Cerebellar nuclear complex (tissue), 1 donor: ENCODE measurements around the gene BMP3.

Experiments
- DNase-seq, 2 experiments: peaks; one replicate each; lab custom pipeline; 2025; lab: John Stamatoyannopoulos, UW

Gene BMP3

GRCh38 chr4:81042578-81043365, 12.3 kb downstream of the BMP3 start:
- DNase-seq, result no peak

- no peak for DNase-seq
Measured at GRCh38 chr4:81049330-81049729, 18.8 kb downstream of the BMP3 start.

- DNase-seq, result no peak
Measured at GRCh38 chr4:81049907-81050306, 19.4 kb downstream of the BMP3 start.

- DNase-seq, result no peak
Measured at GRCh38 chr4:81052119-81053068, 21.9 kb downstream of the BMP3 start.

GRCh38 chr4:81058621-81059020, 28.1 kb downstream of the BMP3 start:
- no peak for DNase-seq

GRCh38 chr4:81060587-81061343, 30.3 kb downstream of the BMP3 start:
- DNase-seq, result no peak

- DNase-seq, result no peak
Measured at GRCh38 chr4:81061344-81061730, 30.8 kb downstream of the BMP3 start.

- no peak for DNase-seq
Measured at GRCh38 chr4:81062001-81062400, 31.5 kb downstream of the BMP3 start.

- no peak for DNase-seq
Measured at GRCh38 chr4:81065446-81065845, 34.9 kb downstream of the BMP3 start.

- DNase-seq, result peak; percentile 1 to 6
Measured at GRCh38 chr4:81069706-81070331, 39.3 kb downstream of the BMP3 start.

GRCh38 chr4:81071013-81071412, 40.5 kb downstream of the BMP3 start:
- DNase-seq, result no peak

- DNase-seq, result no peak
Measured at GRCh38 chr4:81081156-81081555, 50.6 kb downstream of the BMP3 start.

- no peak for DNase-seq
Measured at GRCh38 chr4:81084029-81084428, 53.5 kb downstream of the BMP3 start.

GRCh38 chr4:81084634-81085033, 54.1 kb downstream of the BMP3 start:
- no peak for DNase-seq

- no peak for DNase-seq
Measured at GRCh38 chr4:81085291-81085690, 54.8 kb downstream of the BMP3 start.

GRCh38 chr4:81085979-81086378, 55.5 kb downstream of the BMP3 start:
- DNase-seq, result no peak

- DNase-seq, result no peak
Measured at GRCh38 chr4:81093720-81094401, 63.4 kb downstream of the BMP3 start.

- DNase-seq, result no peak
Measured at GRCh38 chr4:81095389-81095788, 64.9 kb downstream of the BMP3 start.

- no peak for DNase-seq
Measured at GRCh38 chr4:81096566-81096965, 66.1 kb downstream of the BMP3 start.

- DNase-seq, result no peak
Measured at GRCh38 chr4:81102107-81102506, 71.6 kb downstream of the BMP3 start.

- no peak for DNase-seq
Measured at GRCh38 chr4:81106150-81106549, 75.6 kb downstream of the BMP3 start.
